IPS-NIHi7 (cell line): Measurements from ENCODE around the gene RALBP1.
A peak's percentile ranks its signal among the peaks of the same experiment; 100 is the strongest.
"Not testable (repeated sequence)": the region's sequence is repeated elsewhere in the genome, so short reads cannot be mapped to it uniquely, and the experiment has no call there.

Experiments
- DNase-seq: peaks from one replicate; pipeline ENCODE4 v3.0.0; 2012; ENCODE audit warnings: mixed read lengths; ENCODE audit errors: extremely low spot score

RALBP1 gene

DNA sequence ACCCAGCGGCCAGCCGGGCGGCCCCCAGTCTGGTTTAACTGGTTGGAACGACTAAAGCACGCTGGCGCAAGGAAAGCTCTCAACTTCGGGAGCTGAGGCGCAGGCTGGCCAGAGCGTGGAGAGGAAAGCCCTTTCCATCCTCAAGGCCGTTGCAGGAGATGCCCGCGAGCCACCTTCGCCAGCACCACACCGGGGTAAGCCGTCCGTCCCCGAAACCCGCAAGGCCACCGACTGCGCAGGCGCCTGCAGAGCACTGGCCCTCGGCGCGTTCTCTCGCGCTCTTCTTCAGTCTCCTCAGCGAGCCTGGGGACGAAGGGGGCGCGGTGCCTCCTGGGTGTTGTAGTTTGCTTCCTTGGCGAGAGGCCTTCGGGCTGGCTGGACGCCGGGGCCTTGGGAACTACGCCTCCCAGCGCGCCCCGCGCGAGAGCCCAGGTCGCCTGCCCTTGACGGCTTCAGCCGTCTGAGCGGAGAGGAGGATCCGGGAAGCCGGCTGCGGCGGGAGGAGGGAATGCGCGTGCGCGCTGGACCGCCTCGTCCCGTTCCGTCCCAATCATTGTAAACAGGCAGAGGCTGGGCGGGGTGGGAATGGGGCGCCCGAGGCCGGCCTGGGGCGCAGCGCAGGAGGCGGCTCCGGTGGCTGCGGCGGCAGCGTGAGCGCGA is at the start of gene RALBP1:
RALBP1 (plus strand) TSS at position 531 of the 660 bp plus-strand sequence. CDS start 37,533 bp downstream, outside the sequence.
- peak; percentile 98 for DNase-seq

DNA sequence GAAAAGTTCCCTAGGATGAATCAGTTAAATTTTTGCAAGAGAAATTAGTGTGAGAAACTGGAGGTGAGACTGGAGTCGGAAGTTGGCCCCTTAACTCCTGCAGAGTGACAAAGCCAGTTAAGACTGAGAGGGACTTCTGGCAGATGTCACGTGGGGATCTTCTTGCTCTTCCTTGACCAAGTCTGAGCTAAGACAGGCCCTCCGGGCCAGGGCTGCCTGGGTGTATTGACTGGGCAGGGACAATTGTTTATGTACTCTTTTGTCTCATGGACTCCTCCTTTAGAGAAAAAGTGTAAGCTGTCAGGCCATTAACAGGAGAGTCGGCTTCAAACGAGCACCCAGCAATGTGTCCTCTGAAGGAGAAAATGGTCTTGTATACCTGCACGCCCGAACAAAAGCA is 48.6 kb upstream of the RALBP1 start:
- DNase-seq: no peak

DNA sequence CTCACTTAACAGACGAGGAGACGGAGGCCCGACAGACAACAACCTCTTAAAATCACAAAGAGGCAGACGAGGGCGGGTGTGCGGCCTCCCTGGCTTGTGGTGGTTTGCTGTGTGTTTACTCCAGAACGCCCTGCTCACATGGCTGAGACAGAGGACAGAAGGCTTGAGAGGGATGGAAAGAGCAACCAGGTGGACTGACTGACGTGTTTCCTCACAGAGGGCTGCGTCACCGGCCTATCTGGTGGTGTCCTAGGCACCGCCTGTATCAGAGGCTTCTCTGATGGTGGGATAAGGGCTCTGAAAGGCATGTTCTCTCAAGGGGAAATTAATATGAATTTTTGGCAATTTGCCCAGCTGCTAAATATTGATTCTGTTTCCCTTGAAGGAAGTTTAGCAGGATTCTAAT is 47.0 kb upstream of the RALBP1 start:
- no peak for DNase-seq

DNA sequence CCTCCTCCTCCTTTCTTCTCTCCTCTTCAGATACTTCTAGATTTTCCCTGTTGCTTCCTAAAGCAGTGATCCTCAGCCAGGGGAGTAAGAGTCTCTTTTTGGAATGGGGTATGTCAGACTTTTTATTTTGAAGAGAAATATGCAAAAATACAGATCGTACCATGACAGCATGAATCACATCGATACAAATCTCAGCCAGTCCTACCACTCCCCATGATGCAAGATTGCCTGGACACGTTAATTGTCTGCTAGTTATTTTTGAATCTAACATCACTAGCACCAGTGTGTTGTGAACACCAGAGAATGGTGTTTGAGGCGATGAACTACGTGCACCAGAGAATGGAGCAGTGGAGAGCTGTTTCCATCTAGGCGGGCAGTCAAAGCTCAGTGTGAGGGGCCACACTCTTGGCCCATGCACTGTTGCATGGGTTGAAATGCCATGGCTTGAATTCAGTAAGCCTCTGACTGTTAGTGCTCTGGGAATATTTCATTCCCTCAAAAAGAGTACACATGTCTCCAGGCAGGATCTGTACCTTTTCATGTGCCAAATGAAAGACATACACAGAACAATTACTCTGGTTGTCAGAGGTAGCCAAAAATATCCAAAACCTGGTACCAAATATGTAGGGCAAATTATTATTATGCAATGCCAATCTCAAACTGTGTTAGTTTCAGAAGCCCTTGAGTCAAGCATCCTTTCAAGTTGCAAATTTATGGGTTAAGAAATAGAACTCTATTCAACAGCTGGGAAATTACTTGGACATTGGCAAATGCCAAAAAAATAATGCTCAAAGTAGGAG is 46.3 kb upstream of the RALBP1 start:
- no peak for DNase-seq

DNA sequence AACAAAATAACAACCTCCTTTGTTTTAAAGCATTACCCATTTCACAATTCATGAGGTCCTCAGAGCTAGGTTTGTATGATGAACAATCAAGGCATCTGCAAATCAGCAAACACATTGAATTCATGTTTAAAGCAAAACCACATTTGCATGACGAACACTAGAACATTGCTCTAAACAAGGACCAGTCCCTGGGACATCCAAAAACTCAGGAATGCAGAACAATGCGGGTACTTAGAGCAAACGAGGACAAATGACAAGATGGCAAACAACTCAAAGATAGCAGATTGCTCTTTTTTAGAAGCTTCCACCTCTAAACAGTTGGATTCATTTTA is 45.7 kb upstream of the RALBP1 start:
- DNase-seq: no peak

DNA sequence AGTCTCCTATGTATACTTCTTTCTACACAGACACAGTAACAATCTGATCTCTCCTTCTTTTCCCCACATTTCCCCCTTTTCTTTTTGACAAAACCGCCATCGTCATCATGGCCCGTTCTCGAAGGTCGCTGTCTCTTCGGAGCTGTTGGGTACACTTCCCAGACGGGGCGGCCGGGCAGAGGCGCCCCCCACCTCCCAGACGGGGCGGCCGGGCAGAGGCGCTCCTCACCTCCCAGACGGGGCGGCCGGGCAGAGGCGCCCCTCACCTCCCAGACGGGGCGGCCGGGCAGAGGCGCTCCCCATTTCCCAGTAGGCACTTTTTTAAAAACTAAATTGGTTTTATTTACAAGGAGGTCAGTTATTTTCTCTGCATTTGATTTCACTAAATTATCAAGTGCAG is 45.0 kb upstream of the RALBP1 start:
- not testable (repeated sequence) for DNase-seq

DNA sequence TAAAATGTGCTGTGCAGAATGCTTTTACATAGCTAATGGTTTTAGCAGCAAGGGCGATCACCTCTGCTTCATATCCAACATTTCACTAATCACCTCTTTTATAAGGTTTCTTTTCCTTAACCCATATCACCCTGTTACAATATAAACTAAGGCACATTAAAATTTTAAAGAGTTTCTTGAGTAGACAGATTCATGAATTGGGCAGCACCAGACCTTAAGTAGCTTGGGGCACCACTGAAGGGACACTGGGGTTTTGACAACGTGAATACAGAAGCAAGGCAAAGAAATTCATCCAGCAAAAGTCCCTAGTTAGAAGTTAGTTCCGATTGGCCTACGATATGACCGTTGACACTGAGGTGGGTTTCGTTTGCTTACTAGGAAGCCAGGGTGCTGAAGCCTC is 44.0 kb upstream of the RALBP1 start:
- no peak for DNase-seq

DNA sequence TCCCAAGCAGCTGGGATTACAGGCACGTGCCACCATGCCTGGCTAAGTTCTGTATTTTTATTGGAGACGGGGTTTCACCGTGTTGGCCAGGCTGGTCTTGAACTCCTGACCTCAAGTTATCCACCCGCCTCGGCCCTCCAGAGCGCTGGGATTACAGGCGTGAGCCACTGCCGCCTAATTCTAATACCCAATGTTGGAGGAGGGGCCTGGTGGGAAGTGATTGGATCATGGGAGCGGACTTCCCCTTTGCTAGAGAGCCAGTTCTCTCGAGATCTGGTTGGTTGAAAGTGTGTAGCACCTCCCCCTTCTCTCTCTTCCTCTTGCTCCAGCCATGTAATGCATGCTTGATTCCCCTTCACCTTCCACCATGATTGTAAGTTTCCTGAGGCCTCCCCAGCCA is 42.2 kb upstream of the RALBP1 start:
- DNase-seq: not testable (repeated sequence)

DNA sequence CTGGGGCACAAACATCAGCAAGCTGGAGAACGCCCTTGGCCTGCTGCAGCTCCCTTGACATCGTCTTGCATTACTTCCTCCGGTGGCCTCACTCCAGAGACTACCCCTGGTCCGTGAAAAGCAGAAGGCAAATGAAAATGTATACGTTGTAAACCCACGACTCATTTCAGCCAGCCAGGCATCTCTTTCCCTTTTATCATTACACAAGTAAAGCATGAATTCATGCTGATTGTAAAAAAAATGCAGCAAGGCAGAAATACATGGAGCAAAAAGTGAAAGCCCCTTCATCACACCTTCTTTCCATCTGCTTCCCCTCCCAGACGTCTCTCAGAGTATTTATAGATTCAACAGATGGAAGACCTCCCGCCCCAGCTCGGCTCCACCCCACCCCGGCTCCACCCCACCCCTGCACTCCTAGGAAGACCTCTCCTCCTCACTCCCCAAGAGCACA is 41.6 kb upstream of the RALBP1 start:
- DNase-seq: no peak

DNA sequence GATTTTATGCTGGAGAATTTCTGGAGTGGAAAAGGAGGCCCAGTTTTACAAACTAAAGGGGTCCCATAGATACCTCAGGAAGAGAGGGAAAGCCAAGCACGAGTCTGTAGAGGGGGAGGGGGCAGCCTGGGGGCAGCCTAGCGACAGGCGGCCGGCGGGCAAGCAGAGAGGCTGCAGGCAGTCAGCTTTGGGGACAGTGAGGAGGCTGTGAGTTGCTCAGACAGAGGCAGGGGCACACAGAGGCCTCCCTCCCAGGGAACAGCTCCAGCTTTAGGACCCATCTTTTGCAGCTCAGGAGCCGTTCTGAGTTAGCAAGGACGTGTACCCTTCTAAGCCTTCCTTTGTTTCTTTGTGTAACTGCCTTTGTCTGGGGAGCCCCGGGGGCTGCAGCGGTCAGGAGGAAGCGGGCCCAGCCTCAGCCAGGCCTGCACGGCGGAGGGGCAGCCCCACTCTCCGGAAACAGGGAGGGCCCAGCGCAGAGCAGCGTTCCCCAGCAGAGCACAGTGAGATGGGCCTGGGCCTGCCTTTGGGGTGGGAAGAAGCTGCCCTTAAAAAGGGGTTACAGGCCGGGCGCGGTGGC is 41.1 kb upstream of the RALBP1 start:
- no peak for DNase-seq

DNA sequence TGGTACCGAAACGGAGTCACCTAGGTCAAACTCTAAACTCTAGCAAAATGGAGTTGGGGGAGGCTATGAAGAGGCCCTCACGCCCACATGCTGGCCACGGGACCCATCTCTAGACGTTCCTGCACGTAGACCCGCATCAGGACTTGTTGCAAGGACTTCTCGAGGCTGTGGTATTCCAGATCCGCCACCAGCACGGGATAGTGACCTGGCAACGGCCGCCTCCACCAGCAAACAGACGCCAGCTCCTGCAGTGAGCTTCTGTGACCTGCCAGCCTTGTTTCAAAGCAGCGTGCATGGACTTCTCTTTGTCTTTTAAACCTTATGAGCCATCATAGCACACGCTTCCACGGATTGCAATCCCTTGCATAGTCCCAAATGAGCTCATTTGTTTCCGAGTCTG is 40.3 kb upstream of the RALBP1 start:
- DNase-seq: no peak

DNA sequence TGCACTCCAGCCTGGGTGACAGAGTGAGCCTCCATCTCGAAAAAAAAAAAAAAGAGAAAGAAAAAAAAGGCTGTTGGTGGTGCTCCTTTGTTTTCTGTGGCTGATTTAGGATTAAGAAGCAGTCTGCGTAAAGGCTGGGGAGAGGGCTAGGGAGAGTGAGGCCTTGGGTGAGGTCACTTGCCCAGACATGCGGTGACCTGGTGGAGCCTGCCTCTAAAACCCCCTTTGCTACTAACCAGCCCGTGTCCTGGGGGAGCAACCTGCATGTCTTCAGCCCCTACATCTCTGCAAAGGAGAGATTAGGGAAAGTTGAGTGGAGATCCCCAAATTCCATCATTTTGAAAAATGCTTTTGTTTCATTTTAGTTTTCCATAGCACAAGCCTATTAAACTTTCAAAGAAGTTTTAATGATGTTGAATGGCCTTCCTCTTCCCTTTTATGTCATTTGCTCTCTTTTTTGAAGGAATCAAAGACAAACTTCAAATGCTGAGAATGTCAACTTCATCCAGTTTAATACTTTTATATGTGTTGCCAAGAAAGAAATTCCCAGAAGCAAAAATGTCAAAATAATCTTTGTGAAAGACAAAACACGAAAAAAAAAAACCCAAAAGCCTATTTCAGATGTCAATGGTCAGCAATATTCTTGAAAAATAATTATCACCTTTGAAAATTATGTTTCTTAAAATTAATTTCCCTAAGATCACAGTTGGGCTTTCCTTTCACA is 38.9 kb upstream of the RALBP1 start:
- DNase-seq: no peak

DNA sequence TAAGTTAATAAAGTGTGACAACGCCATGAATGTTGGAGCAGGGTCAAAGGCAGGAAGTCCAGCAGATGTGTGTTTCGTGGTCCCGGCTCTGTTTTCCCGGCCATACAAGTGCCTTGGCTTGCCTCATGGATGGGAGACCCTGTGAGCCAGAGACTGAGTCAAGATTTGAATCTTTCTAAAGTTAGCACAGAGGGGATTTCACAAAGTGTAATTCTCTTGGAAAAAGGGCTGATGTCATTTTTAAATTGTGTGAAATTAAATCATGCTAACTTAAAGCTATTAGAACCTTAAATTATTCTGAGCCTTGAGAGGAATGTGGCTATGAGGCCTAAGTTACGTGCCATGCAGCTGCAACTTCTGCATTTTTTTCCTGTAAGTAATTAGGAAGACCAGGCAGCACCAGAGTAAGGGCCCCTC is 38.3 kb upstream of the RALBP1 start:
- no peak for DNase-seq

DNA sequence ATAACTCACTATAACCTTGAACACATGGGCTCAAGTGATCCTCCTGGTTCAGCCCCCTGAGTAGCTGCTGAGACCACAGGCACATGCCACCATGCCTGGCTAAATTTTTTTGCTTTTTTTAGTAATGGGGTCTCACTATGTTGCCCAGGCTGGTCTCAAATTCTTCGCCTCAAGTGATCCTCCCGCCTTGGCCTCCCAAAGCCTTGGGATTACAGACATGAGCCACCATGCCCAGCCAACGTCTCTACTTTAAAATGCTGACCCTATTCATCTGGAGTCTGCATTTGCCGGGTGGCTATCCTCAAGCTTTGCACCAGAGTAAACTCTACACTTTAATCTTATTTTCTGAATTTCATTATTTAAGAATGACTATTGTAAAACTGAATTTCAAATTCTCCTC is 37.6 kb upstream of the RALBP1 start:
- DNase-seq: no peak

DNA sequence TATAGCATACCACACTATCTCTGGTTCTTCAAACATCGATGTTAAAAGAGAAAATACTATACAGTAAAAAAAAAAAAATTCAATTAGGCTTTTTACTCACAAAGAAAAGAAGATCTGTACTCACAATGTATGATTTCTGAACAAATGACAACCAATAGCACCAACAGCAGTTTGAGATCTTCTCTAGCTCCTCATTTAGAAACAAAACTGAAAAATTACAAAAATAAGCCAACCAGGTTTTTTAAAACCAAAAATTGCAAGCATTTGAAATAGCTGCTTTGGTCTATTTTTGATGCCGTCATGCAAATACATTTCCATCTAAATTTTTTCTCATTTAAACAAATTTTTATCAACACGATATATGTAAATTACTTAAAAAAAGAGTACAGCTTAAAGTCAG is 34.3 kb upstream of the RALBP1 start:
- no peak for DNase-seq

DNA sequence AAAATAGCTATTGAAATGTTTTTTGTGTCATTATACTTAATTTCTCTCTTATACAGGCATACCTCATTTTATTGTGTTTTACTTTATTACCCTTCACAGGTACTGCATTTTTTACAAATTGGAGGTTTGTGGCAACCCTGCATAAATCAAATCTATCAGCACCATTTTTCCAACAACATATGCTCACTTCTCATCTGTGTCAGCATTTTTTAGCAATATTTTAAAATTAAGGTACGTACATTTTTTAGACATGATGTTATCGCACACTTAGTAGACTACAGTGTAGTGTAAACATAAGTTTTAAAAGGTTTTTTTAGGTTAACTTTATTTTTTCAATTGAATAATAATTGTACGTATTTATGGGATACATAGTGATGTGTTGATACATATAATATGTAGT is 30.8 kb upstream of the RALBP1 start:
- no peak for DNase-seq

DNA sequence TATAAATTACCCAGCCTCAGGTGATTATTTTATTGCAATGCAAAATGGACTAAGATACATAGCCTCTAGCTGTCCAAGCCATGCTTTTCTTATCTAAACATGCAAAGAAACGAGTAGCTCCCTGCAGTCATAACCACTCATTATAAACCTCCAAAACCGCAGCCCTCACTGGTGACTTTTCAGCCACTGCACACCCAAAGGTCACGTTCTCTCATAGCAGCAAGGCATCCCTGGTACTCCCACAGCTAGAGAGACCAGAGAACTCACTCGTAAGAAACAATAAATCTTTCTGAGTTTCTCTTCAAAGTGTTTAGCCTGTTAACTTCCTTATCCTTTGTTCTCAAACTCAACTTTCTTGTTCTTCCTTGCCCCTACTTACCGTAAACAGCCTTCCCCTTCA is 28.5 kb upstream of the RALBP1 start:
- DNase-seq: no peak

DNA sequence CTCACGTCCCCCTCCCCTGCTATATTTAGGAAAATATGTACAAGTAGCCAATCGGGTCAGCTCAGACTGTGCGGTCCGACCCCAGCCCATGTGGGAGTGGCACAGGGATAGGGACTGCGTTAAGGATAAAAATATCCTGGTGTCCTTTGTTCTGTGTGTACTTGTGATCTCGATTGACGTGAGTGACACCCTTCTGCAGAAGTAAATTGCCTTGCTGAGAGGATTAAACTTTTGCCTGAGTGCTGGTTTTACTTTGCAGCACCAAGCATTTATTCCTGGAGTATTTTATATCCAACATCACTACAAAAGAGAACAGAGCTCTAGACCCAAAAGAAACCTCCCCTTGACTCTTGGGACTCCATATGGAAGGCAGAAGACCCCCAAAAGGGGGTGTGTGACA is 28.0 kb upstream of the RALBP1 start:
- DNase-seq: no peak

DNA sequence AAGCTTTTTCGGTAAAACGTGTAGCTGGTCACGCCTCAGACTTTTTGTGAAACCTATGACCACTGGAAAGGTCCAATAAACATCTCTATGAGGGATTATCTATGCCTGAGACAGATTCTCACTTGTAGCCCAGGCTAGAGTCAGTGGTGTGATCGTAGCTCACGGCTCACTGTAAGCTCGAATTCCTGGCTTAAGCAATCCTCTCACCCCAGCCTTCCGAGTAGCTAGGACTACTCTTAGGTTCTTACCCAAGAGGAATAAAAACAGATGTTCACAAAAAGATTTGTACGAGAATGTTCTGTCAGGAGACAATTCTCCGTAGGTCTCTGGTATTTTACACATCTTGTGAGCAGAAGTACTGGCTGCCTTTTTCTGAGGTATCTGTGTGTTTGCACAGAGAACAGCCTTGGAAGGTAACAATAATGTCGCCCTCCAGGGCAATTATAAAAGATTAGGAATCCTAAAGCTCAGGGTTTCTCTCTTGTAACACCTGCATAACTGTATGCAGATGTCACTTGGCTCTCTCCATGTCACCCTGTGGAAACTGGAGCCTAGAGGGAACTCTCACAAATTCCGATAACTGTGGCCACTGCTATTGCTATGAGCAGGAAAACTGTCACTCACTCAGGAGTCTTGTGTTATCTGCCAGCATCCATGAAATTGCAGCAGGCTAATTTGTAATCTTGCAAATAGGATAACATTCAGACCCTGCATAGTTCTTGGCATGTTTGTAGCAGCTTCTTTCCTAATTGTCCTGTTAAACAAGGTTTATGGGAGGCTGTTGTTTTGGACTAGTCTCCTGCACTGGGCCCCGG is 25.5 kb upstream of the RALBP1 start:
- no peak for DNase-seq

DNA sequence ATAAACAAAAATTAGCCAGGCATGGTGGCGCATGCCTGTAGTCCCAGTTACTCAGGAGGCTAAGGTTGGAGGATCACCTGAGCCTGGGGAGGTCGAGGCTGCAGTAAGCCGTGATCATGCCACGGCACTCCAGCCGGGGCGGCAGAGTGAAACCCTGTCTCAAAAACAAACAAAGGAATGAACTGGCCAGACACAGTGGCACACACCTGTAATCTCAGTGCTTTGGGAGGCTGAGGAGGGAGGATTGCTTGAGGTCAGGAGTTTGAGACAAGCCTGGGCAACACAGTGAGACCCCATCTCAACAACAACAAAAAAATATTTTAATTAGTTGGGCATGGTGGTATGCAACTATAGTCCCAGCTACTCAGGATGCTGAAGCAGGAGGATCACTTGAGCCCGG is 24.4 kb upstream of the RALBP1 start:
- DNase-seq: not testable (repeated sequence)

DNA sequence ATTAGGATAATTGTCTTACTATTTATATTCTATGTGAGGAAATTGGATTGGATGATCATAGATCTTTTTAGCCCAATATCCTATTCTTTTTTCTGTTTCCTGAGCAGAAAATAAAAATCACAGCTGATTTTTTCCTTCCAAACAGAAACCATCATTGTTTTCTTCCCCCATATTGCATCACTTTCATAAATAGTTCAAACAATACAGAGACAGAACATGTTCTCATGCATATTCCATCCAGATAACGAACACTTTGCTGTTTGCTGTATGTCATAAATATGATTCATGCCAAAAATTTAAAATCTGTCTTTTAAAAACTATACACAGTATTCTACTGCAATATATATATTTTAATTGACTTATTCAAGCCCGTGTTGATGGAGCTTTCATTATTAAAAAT is 22.0 kb upstream of the RALBP1 start:
- DNase-seq: no peak
